Endothelial cell (in vitro differentiated cells): ENCODE data around the gene CWC22. TPM values are rescaled to one million over a fixed set of nuclear protein-coding genes. Genes with fewer than 3 reads are reported as not detected.

Experiments used
- DNase-seq: peaks from one replicate; pipeline ENCODE4 v3.0.0; 2021; ENCODE audit warnings: low spot score
- H3K27ac Mint-ChIP-seq: one replicate; pipeline ENCODE4 v1.8.0; 2021; ENCODE audit warnings: mixed read lengths, inconsistent platforms; ENCODE audit not compliant: unreplicated experiment
- H3K27me3 Mint-ChIP-seq: one replicate; pipeline ENCODE4 v1.8.0; 2021; ENCODE audit warnings: mild to moderate bottlenecking, moderate library complexity, mixed read lengths, inconsistent platforms; ENCODE audit not compliant: unreplicated experiment
- H3K36me3 Mint-ChIP-seq: one replicate; pipeline ENCODE4 v1.8.0; 2021; ENCODE audit warnings: mild to moderate bottlenecking, low read depth, mixed read lengths, inconsistent platforms; ENCODE audit not compliant: unreplicated experiment
- H3K4me1 Mint-ChIP-seq: one replicate; pipeline ENCODE4 v1.8.0; 2021; ENCODE audit warnings: mild to moderate bottlenecking, mixed read lengths, inconsistent platforms; ENCODE audit not compliant: unreplicated experiment
- H3K4me3 Mint-ChIP-seq: one replicate; pipeline ENCODE4 v1.8.0; 2021; ENCODE audit warnings: mild to moderate bottlenecking, mixed read lengths, inconsistent platforms; ENCODE audit not compliant: unreplicated experiment
- H3K9me3 Mint-ChIP-seq: one replicate; pipeline ENCODE4 v1.8.0; 2021; ENCODE audit warnings: mixed read lengths, inconsistent platforms; ENCODE audit not compliant: unreplicated experiment
- CTCF ChIP-seq: fragments of 200-600 bp; sonication (generic); IDR thresholded peaks from one replicate; pipeline ENCODE4 v1.5.0; 2021; ENCODE audit warnings: antibody characterized with exemption; ENCODE audit not compliant: unreplicated experiment
- total RNA-seq: library from RNA; stranded (reverse); fragmentation: NEBNext Ultra II Directional; extraction: Animal tissue kit (Norgen Biotek cat#: 25700); gene quantifications from one replicate; pipeline ENCODE4 v1.2.1, GENCODE V29; 2021; ENCODE audit not compliant: unreplicated experiment

Gene CWC22
- total RNA-seq, 1 donor from 2014 or later: 16.9 TPM

GRCh38 chr2:179987916-179988315 is 19.2 kb downstream of the CWC22 start:
- H3K4me3 Mint-ChIP-seq: no peak overlapping the region
- no peak for DNase-seq
- no peaks in the 10 kb centered on the region for H3K27me3 Mint-ChIP-seq
- peaks cover 10% of the 10 kb centered on the region for H3K36me3 Mint-ChIP-seq
- no peak for TF ChIP-seq CTCF
- H3K4me1 Mint-ChIP-seq: no peaks in the 10 kb centered on the region
- H3K9me3 Mint-ChIP-seq: no peaks in the 10 kb centered on the region
- no peak overlapping the region for H3K27ac Mint-ChIP-seq

- H3K27me3 Mint-ChIP-seq: no peaks in the 10 kb centered on the region
- H3K27ac Mint-ChIP-seq: no peak overlapping the region
- TF ChIP-seq CTCF: no peak
- H3K9me3 Mint-ChIP-seq: no peaks in the 10 kb centered on the region
- no peak overlapping the region for H3K4me3 Mint-ChIP-seq
- DNase-seq: no peak
- H3K36me3 Mint-ChIP-seq: peaks cover 12% of the 10 kb centered on the region
- H3K4me1 Mint-ChIP-seq: no peaks in the 10 kb centered on the region
These were observed 21.8 kb downstream of the CWC22 start for GRCh38 chr2:179985163-179985820.

GRCh38 chr2:179983250-179983932 is 23.7 kb downstream of the CWC22 start:
- DNase-seq: no peak
- H3K9me3 Mint-ChIP-seq: no peaks in the 10 kb centered on the region
- H3K27ac Mint-ChIP-seq: no peak overlapping the region
- H3K4me3 Mint-ChIP-seq: no peak overlapping the region
- peaks cover 12% of the 10 kb centered on the region for H3K36me3 Mint-ChIP-seq
- TF ChIP-seq CTCF: no peak
- no peaks in the 10 kb centered on the region for H3K4me1 Mint-ChIP-seq
- H3K27me3 Mint-ChIP-seq: no peaks in the 10 kb centered on the region

- no peak for DNase-seq
- Mint-ChIP-seq H3K27ac (no peak overlapping the region), H3K9me3 (no peaks in the 10 kb centered on the region), H3K36me3 (peaks cover 12% of the 10 kb centered on the region), H3K4me1 (no peaks in the 10 kb centered on the region), H3K27me3 (no peaks in the 10 kb centered on the region), H3K4me3 (no peak overlapping the region)
- TF ChIP-seq CTCF: no peak
These were observed 26.0 kb downstream of the CWC22 start for GRCh38 chr2:179981085-179981484.

DNA sequence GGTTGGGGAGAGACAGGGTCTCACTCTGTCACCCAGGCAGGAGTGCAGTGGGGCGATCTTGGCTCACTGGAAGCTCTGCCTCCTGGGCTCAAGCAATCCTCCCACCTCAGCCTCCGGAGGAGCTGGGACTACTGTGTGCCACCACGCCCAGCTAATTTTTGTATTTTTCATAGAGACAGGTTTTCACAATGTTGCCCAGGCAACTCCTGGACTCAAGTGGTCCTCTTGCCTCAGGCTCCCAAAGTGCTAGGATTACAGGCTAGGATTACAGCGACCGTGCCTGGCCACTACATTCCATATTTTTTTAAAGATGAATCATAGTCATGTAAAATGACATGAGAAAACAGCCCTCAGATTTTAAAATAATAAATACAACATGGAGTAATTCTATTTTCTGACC is 32.3 kb downstream of the CWC22 start:
- no peaks in the 10 kb centered on the region for H3K9me3 Mint-ChIP-seq
- DNase-seq: no peak
- H3K27ac Mint-ChIP-seq: no peak overlapping the region
- peaks cover 4% of the 10 kb centered on the region for H3K36me3 Mint-ChIP-seq
- no peaks in the 10 kb centered on the region for H3K4me1 Mint-ChIP-seq
- H3K4me3 Mint-ChIP-seq: no peak overlapping the region
- no peak for TF ChIP-seq CTCF
- no peaks in the 10 kb centered on the region for H3K27me3 Mint-ChIP-seq
